K562 (cell line): ENCODE results near the gene REM2. TPM values are rescaled to one million over a fixed set of nuclear protein-coding genes. Genes with fewer than 3 reads are reported as not detected.
A peak's percentile ranks its signal among the peaks of the same experiment; 100 is the strongest.

Source experiments
- HDAC2 ChIP-seq: fragments of 450-650 bp; IDR thresholded peaks from 2 replicates; pipeline ENCODE4 v1.6.1; 2016; ENCODE audit warnings: mild to moderate bottlenecking
- HNRNPLL ChIP-seq: fragments of 200-400 bp; formaldehyde crosslinking; IDR thresholded peaks from 2 replicates; pipeline ENCODE4 v1.6.1; 2017; ENCODE audit warnings: low read length, low read depth, mild to moderate bottlenecking; ENCODE audit not compliant: poor library complexity, severe bottlenecking
- KAT8 ChIP-seq: fragments of 450-650 bp; IDR thresholded peaks from 2 replicates; pipeline ENCODE4 v1.6.1; 2016; ENCODE audit warnings: low read depth, mild to moderate bottlenecking
- MTF1 ChIP-seq: fragments of 250-450 bp; sonication (Bioruptor Pico); IDR thresholded peaks from 2 replicates; pipeline ENCODE4 v1.9.0; 2021; ENCODE audit warnings: moderate library complexity, mild to moderate bottlenecking, inconsistent platforms, borderline replicate concordance
- MXI1 ChIP-seq: IDR thresholded peaks from 2 replicates; pipeline ENCODE4 v1.6.1; 2011; ENCODE audit warnings: low read depth, mild to moderate bottlenecking, improper control_type of control experiment, low read length
- SP1 ChIP-seq: sonication (generic); formaldehyde crosslinking; IDR thresholded peaks from 2 replicates; pipeline ENCODE4 v1.8.1; 2022; ENCODE audit warnings: mild to moderate bottlenecking, missing genetic modification reagents
- THRAP3 ChIP-seq: fragments of 450-650 bp; IDR thresholded peaks from 2 replicates; pipeline ENCODE4 v1.6.1; 2016; ENCODE audit warnings: mild to moderate bottlenecking, inconsistent platforms, borderline replicate concordance
- ZNF316 ChIP-seq: fragments of 450-650 bp; IDR thresholded peaks from 2 replicates; pipeline ENCODE4 v1.6.1; 2016
- ZNF764 ChIP-seq: fragments of 250-450 bp; sonication (Bioruptor Pico); IDR thresholded peaks from 2 replicates; pipeline ENCODE4 v1.4.0; 2020; ENCODE audit warnings: low read depth, mild to moderate bottlenecking, moderate library complexity
- polyA plus RNA-seq, 8 experiments: library from polyadenylated mRNA; depleted of rRNA in 4 of 8; stranded (reverse) in 5 of 8; unstranded in 3 of 8; fragments of >200 nt; fragmentation: Nextera tagmentation in 2 of 8; fragmentation: Illumina TruSeq in 1 of 8; extraction: Ambion mirVana in 2 of 8; extraction: Trizol in 1 of 8; gene quantifications; 2 replicates each; pipeline versions ENCODE4 v1.2.1 to v1.2.3, GENCODE V29; 2011 to 2014; ENCODE audit warnings: inconsistent platforms in 1 of 8, missing spikeins in 1 of 8
- total RNA-seq, 7 experiments: library from RNA; depleted of rRNA in 6 of 7; stranded (reverse); fragments of >200 nt in 6 of 7; fragmentation: Illumina TruSeq in 2 of 7; extraction: Trizol in 2 of 7; gene quantifications; 2 replicates each; pipeline versions ENCODE4 v1.2.1 to v1.2.3, GENCODE V29; 2011 to 2021; ENCODE audit warnings: low replicate concordance in 1 of 7
- TF ChIP-seq, protein P1 (sequence below): fragments of 250-450 bp; sonication (Bioruptor Pico); IDR thresholded peaks from 2 replicates; pipeline ENCODE4 v1.4.0; 2020
- TF ChIP-seq, protein P2 (sequence below): fragments of 200-600 bp; sonication (generic); IDR thresholded peaks from one replicate; pipeline ENCODE4 v1.6.1; 2012; ENCODE audit warnings: mild to moderate bottlenecking, low read depth, low read length, inconsistent platforms

Gene REM2
- total and polyA plus RNA-seq, 9 of the 15 experiments (the other 6 are each of a cell fraction or from before 2014, with no cell fraction given) = 0.18 to 1.0 (median 0.38) TPM

DNA sequence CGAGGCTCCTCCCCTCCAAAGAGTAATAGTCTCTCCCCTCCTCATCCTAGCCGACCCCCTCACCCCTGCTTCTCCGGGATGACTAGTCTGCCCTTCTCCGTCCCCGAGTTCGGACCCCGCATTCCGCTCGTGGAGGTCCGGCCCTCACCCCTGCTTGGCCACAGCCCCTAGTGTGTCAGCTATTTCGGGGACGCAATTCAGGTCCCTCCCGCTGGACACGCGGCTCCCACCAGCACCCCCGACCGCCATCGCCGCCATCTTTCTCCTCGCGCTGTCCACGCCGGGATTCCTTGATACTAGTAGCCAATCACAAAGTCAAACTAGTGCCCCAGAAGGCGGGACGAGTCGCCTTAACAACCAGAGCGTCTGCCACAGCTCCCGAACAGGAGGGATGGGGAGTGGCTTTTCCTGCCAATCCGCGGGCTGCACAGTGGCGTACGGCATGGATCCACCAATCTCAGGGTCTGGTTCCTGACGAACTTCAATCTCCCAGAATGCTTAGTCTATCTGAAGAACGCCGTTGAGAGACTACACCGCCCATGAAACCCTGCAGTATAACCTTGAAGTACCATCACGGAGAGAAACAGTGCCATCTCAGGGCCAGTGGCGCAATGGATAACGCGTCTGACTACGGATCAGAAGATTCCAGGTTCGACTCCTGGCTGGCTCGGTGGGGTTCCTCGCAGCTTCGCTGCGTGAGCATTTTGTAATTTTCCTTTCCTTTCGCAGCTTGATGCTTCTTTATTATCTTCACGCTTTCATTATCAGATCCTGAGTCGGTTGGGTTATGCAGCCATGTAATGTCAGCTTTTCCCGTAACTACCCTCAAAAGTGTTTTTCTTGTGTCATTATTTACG, 46.3 kb downstream of the REM2 start, which contains the start of gene PRMT5 (continued):
- peak; percentile 85 for TF ChIP-seq SP1
- TF ChIP-seq, protein P1, sequence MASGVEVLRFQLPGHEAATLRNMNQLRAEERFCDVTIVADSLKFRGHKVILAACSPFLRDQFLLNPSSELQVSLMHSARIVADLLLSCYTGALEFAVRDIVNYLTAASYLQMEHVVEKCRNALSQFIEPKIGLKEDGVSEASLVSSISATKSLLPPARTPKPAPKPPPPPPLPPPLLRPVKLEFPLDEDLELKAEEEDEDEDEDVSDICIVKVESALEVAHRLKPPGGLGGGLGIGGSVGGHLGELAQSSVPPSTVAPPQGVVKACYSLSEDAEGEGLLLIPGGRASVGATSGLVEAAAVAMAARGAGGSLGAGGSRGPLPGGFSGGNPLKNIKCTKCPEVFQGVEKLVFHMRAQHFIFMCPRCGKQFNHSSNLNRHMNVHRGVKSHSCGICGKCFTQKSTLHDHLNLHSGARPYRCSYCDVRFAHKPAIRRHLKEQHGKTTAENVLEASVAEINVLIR = peak; percentile 38; the same call in 1 of the 2 replicates
- TF ChIP-seq THRAP3 = no peak
- TF ChIP-seq MTF1 = no peak
- TF ChIP-seq HNRNPLL = peak; percentile 36
- TF ChIP-seq, protein P2, sequence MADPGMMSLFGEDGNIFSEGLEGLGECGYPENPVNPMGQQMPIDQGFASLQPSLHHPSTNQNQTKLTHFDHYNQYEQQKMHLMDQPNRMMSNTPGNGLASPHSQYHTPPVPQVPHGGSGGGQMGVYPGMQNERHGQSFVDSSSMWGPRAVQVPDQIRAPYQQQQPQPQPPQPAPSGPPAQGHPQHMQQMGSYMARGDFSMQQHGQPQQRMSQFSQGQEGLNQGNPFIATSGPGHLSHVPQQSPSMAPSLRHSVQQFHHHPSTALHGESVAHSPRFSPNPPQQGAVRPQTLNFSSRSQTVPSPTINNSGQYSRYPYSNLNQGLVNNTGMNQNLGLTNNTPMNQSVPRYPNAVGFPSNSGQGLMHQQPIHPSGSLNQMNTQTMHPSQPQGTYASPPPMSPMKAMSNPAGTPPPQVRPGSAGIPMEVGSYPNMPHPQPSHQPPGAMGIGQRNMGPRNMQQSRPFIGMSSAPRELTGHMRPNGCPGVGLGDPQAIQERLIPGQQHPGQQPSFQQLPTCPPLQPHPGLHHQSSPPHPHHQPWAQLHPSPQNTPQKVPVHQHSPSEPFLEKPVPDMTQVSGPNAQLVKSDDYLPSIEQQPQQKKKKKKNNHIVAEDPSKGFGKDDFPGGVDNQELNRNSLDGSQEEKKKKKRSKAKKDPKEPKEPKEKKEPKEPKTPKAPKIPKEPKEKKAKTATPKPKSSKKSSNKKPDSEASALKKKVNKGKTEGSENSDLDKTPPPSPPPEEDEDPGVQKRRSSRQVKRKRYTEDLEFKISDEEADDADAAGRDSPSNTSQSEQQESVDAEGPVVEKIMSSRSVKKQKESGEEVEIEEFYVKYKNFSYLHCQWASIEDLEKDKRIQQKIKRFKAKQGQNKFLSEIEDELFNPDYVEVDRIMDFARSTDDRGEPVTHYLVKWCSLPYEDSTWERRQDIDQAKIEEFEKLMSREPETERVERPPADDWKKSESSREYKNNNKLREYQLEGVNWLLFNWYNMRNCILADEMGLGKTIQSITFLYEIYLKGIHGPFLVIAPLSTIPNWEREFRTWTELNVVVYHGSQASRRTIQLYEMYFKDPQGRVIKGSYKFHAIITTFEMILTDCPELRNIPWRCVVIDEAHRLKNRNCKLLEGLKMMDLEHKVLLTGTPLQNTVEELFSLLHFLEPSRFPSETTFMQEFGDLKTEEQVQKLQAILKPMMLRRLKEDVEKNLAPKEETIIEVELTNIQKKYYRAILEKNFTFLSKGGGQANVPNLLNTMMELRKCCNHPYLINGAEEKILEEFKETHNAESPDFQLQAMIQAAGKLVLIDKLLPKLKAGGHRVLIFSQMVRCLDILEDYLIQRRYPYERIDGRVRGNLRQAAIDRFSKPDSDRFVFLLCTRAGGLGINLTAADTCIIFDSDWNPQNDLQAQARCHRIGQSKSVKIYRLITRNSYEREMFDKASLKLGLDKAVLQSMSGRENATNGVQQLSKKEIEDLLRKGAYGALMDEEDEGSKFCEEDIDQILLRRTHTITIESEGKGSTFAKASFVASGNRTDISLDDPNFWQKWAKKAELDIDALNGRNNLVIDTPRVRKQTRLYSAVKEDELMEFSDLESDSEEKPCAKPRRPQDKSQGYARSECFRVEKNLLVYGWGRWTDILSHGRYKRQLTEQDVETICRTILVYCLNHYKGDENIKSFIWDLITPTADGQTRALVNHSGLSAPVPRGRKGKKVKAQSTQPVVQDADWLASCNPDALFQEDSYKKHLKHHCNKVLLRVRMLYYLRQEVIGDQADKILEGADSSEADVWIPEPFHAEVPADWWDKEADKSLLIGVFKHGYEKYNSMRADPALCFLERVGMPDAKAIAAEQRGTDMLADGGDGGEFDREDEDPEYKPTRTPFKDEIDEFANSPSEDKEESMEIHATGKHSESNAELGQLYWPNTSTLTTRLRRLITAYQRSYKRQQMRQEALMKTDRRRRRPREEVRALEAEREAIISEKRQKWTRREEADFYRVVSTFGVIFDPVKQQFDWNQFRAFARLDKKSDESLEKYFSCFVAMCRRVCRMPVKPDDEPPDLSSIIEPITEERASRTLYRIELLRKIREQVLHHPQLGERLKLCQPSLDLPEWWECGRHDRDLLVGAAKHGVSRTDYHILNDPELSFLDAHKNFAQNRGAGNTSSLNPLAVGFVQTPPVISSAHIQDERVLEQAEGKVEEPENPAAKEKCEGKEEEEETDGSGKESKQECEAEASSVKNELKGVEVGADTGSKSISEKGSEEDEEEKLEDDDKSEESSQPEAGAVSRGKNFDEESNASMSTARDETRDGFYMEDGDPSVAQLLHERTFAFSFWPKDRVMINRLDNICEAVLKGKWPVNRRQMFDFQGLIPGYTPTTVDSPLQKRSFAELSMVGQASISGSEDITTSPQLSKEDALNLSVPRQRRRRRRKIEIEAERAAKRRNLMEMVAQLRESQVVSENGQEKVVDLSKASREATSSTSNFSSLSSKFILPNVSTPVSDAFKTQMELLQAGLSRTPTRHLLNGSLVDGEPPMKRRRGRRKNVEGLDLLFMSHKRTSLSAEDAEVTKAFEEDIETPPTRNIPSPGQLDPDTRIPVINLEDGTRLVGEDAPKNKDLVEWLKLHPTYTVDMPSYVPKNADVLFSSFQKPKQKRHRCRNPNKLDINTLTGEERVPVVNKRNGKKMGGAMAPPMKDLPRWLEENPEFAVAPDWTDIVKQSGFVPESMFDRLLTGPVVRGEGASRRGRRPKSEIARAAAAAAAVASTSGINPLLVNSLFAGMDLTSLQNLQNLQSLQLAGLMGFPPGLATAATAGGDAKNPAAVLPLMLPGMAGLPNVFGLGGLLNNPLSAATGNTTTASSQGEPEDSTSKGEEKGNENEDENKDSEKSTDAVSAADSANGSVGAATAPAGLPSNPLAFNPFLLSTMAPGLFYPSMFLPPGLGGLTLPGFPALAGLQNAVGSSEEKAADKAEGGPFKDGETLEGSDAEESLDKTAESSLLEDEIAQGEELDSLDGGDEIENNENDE = no peak
- TF ChIP-seq KAT8 = no peak; the same call in 1 of the 2 replicates
- TF ChIP-seq ZNF764 (CRISPR knock-in tag) = peak; percentile 71; the same call in 1 of the 2 replicates
- TF ChIP-seq MXI1 = peak; percentile 90
- TF ChIP-seq HDAC2 = peak; percentile 80
- peak; percentile 45; the same call in 1 of the 2 replicates for TF ChIP-seq ZNF316
